ENCODE results near the gene CHI3L1. TPM values are rescaled to one million over a fixed set of nuclear protein-coding genes. Genes with fewer than 3 reads are reported as not detected.

CHI3L1 gene
- polyA plus RNA-seq, 1 of the 3 experiments (the other 2 are of a cell fraction) = not detected

GRCh38 chr1:203199481-203199815, 12.9 kb upstream of the CHI3L1 start:
- Histone ChIP-seq H3K79me2 (ENCODE audit: insufficient read depth) (no peaks in the 10 kb centered on the region), H3F3A (replicated peaks; ENCODE audit: insufficient read depth) (no peaks in the 10 kb centered on the region), H3K4me3 (ENCODE audit: low read depth in 2 of 2, low read length in 1 of 2) (no peak overlapping the region), H3K4me1 (ENCODE audit: control insufficient read depth in 1 of 2, insufficient read depth in 2 of 2, low read depth in 1 of 2, low read length in 1 of 2) (no peaks in the 10 kb centered on the region), H3K27me3 (ENCODE audit: insufficient read depth) (peaks cover 9% of the 10 kb centered on the region; the same call in 1 of the 2 replicates), H3K36me3 (replicated peaks in 1 of 2; ENCODE audit: control insufficient read depth in 1 of 2, insufficient read depth in 2 of 2, low read length in 1 of 2) (no peaks in the 10 kb centered on the region), H4K20me1 (ENCODE audit: insufficient read depth) (no peaks in the 10 kb centered on the region), H2AFZ (ENCODE audit: low read depth) (no peak overlapping the region), H3K9me2 (no peaks in the 10 kb centered on the region), H3K27ac (ENCODE audit: low read depth in 2 of 2, low read length in 1 of 2) (no peak overlapping the region), H3K4me2 (no peak overlapping the region), H3K9me3 (no peaks in the 10 kb centered on the region), H3K9ac (no peak overlapping the region)
- ChIA-PET CTCF (interaction anchor here (1.0 to 2.8 kb wide), 3 partner anchors 17 to 82 kb away, joined by 3 to 17 read pairs (median 13); no protein-coding TSS in a partner anchor), POLR2A (no interaction called here)
- no peak for DNase-seq
- TF ChIP-seq REST (IDR thresholded peaks at IDR 0.05; ENCODE audit: low read depth, low read length) (no peak), FOXJ3 (CRISPR knock-in tag; IDR thresholded peaks at IDR 0.05) (no peak), FOSL2 (IDR thresholded peaks at IDR 0.05; ENCODE audit: borderline replicate concordance, low read depth) (no peak), TEAD4 (IDR thresholded peaks at IDR 0.05; ENCODE audit: borderline replicate concordance, insufficient read depth) (no peak), TAF1 (IDR thresholded peaks at IDR 0.05; ENCODE audit: borderline replicate concordance, low read depth, low read length) (no peak), NFIC (IDR thresholded peaks at IDR 0.05; ENCODE audit: borderline replicate concordance) (no peak), YY1 (IDR thresholded peaks at IDR 0.05; ENCODE audit: low read depth) (no peak), USF1 (IDR thresholded peaks at IDR 0.05; ENCODE audit: borderline replicate concordance, low read depth) (no peak), JUND (IDR thresholded peaks at IDR 0.05) (no peak), TCF12 (IDR thresholded peaks at IDR 0.05) (no peak), MEF2A (IDR thresholded peaks at IDR 0.05; ENCODE audit: borderline replicate concordance, low read depth) (no peak), PBX3 (IDR thresholded peaks at IDR 0.05) (no peak), POLR2AphosphoS5 (IDR thresholded peaks at IDR 0.05; ENCODE audit: low read depth, low read length) (no peak), USF2 (IDR thresholded peaks at IDR 0.05; ENCODE audit: borderline replicate concordance, low read depth, low read length) (no peak), CTCF (IDR thresholded peaks at IDR 0.05) (no peak)
- WGBS (ENCODE audit: low lambda C conversion rate) = 67% methylated on average over 5 of the region's 6 CpGs

Data from SK-N-SH (cell line).